SK-N-SH treated with all-trans-retinoic acid at 6 μM for 48 hours (cell line): ENCODE results near the gene TMEM253.

Experiments used
- ATAC-seq: fragments of 200-7000 bp; cut with Tn5 transposase; 3 replicates; pipeline ENCODE4 v1.9.1; 2020; ENCODE audit warnings: mild to moderate bottlenecking, moderate library complexity
- ARNTL ChIP-seq: fragments of 450-650 bp; formaldehyde crosslinking; IDR thresholded peaks from 2 replicates; pipeline ENCODE4 v1.5.0; 2020; ENCODE audit warnings: low read depth, mild to moderate bottlenecking, moderate library complexity, borderline replicate concordance
- BACH2 ChIP-seq: fragments of 250-450 bp; sonication (Bioruptor Pico); IDR thresholded peaks from 2 replicates; pipeline ENCODE4 v1.9.0; 2021; ENCODE audit warnings: mild to moderate bottlenecking, borderline replicate concordance
- CSDC2 ChIP-seq: fragments of 250-450 bp; sonication (Bioruptor Pico); IDR thresholded peaks from 2 replicates; pipeline ENCODE4 v1.5.0; 2020; ENCODE audit warnings: mild to moderate bottlenecking, moderate library complexity
- ESRRG ChIP-seq: fragments of 250-450 bp; sonication (Bioruptor Pico); IDR thresholded peaks from 2 replicates; pipeline ENCODE4 v1.6.1; 2021; ENCODE audit warnings: mild to moderate bottlenecking
- ISL1 ChIP-seq: fragments of 250-450 bp; sonication (Bioruptor Pico); IDR thresholded peaks from 2 replicates; pipeline ENCODE4 v2.1.2; 2022; ENCODE audit warnings: mild to moderate bottlenecking, moderate library complexity
- OSR1 ChIP-seq: fragments of 250-450 bp; sonication (Bioruptor Pico); IDR thresholded peaks from 2 replicates; pipeline ENCODE4 v1.8.0; 2022; ENCODE audit warnings: moderate library complexity, mild to moderate bottlenecking, inconsistent platforms
- PPARA ChIP-seq: fragments of 250-450 bp; sonication (Bioruptor Pico); IDR thresholded peaks from 2 replicates; pipeline ENCODE4 v1.5.0; 2020; ENCODE audit warnings: mild to moderate bottlenecking, borderline replicate concordance
- RARB ChIP-seq: fragments of 250-450 bp; sonication (Bioruptor Pico); IDR thresholded peaks from 2 replicates; pipeline ENCODE4 v1.8.0; 2021; ENCODE audit warnings: mild to moderate bottlenecking, moderate library complexity
- SNAI2 ChIP-seq: fragments of 250-450 bp; sonication (Bioruptor Pico); IDR thresholded peaks from 2 replicates; pipeline ENCODE4 v1.5.0; 2020; ENCODE audit warnings: mild to moderate bottlenecking, moderate library complexity
- TCF4 ChIP-seq: fragments of 250-450 bp; sonication (Bioruptor Pico); IDR thresholded peaks from 2 replicates; pipeline ENCODE4 v1.8.0; 2021; ENCODE audit warnings: mild to moderate bottlenecking, moderate library complexity, borderline replicate concordance
- TOX ChIP-seq: fragments of 250-450 bp; sonication (Bioruptor Pico); IDR thresholded peaks from 2 replicates; pipeline ENCODE4 v1.8.0; 2021; ENCODE audit warnings: mild to moderate bottlenecking, moderate library complexity, borderline replicate concordance
- TSHZ2 ChIP-seq: fragments of 250-450 bp; sonication (Bioruptor Pico); IDR thresholded peaks from 2 replicates; pipeline ENCODE4 v1.5.0; 2020; ENCODE audit warnings: mild to moderate bottlenecking, moderate library complexity
- ZC3H10 ChIP-seq: fragments of 250-450 bp; sonication (Bioruptor Pico); IDR thresholded peaks from 2 replicates; pipeline ENCODE4 v1.5.1; 2021; ENCODE audit warnings: mild to moderate bottlenecking, moderate library complexity
- ZFP30 ChIP-seq: fragments of 450-650 bp; formaldehyde crosslinking; IDR thresholded peaks from 2 replicates; pipeline ENCODE4 v1.5.0; 2022; ENCODE audit warnings: mild to moderate bottlenecking, moderate library complexity
- ZNF70 ChIP-seq: fragments of 450-650 bp; formaldehyde crosslinking; IDR thresholded peaks from 2 replicates; pipeline ENCODE4 v1.5.0; 2020; ENCODE audit warnings: mild to moderate bottlenecking, moderate library complexity
- ZNF8 ChIP-seq: fragments of 450-650 bp; formaldehyde crosslinking; IDR thresholded peaks from 2 replicates; pipeline ENCODE4 v1.5.0; 2020; ENCODE audit warnings: mild to moderate bottlenecking, moderate library complexity
- TF ChIP-seq, protein P1 (sequence below): fragments of 250-450 bp; sonication (Bioruptor Pico); IDR thresholded peaks from 2 replicates; pipeline ENCODE4 v1.5.1; 2021; ENCODE audit warnings: mild to moderate bottlenecking, moderate library complexity
- TF ChIP-seq, protein P2 (sequence below): fragments of 250-450 bp; sonication (Bioruptor Pico); IDR thresholded peaks from 2 replicates; pipeline ENCODE4 v1.8.0; 2020; ENCODE audit warnings: mild to moderate bottlenecking, moderate library complexity, borderline replicate concordance

Gene TMEM253

GRCh38 chr14:21074398-21075272, 26.2 kb upstream of the TMEM253 start:
- no peak for TF ChIP-seq SNAI2 (CRISPR knock-in tag)
- TF ChIP-seq ISL1 (CRISPR knock-in tag), result no peak
- TF ChIP-seq, protein P1, sequence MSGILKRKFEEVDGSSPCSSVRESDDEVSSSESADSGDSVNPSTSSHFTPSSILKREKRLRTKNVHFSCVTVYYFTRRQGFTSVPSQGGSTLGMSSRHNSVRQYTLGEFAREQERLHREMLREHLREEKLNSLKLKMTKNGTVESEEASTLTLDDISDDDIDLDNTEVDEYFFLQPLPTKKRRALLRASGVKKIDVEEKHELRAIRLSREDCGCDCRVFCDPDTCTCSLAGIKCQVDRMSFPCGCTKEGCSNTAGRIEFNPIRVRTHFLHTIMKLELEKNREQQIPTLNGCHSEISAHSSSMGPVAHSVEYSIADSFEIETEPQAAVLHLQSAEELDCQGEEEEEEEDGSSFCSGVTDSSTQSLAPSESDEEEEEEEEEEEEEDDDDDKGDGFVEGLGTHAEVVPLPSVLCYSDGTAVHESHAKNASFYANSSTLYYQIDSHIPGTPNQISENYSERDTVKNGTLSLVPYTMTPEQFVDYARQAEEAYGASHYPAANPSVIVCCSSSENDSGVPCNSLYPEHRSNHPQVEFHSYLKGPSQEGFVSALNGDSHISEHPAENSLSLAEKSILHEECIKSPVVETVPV (CRISPR knock-in tag), result no peak
- TF ChIP-seq ARNTL, result no peak
- TF ChIP-seq CSDC2 (CRISPR knock-in tag), result no peak
- no peak for ATAC-seq

- ATAC-seq, result no peak
Observed at GRCh38 chr14:21075719-21076437, 25.0 kb upstream of the TMEM253 start.

GRCh38 chr14:21077672-21078071, 23.2 kb upstream of the TMEM253 start:
- ATAC-seq, result no peak
- TF ChIP-seq SNAI2 (CRISPR knock-in tag), result no peak

More at GRCh38 chr14:21075719-21076437, 25.0 kb upstream of the TMEM253 start:
- TF ChIP-seq OSR1, result no peak
- no peak for TF ChIP-seq ZNF70 (CRISPR knock-in tag)
- no peak for TF ChIP-seq PPARA (CRISPR knock-in tag)
- no peak for TF ChIP-seq ZNF8 (CRISPR knock-in tag)
- no peak for TF ChIP-seq ISL1 (CRISPR knock-in tag)
- no peak for TF ChIP-seq RARB (CRISPR knock-in tag)
- no peak for TF ChIP-seq TSHZ2 (CRISPR knock-in tag)
- no peak for TF ChIP-seq TCF4
- no peak for TF ChIP-seq ARNTL
- no peak for TF ChIP-seq BACH2
- no peak for TF ChIP-seq ESRRG
- no peak for TF ChIP-seq CSDC2 (CRISPR knock-in tag)
- TF ChIP-seq SNAI2 (CRISPR knock-in tag), result no peak
- TF ChIP-seq, protein P2, sequence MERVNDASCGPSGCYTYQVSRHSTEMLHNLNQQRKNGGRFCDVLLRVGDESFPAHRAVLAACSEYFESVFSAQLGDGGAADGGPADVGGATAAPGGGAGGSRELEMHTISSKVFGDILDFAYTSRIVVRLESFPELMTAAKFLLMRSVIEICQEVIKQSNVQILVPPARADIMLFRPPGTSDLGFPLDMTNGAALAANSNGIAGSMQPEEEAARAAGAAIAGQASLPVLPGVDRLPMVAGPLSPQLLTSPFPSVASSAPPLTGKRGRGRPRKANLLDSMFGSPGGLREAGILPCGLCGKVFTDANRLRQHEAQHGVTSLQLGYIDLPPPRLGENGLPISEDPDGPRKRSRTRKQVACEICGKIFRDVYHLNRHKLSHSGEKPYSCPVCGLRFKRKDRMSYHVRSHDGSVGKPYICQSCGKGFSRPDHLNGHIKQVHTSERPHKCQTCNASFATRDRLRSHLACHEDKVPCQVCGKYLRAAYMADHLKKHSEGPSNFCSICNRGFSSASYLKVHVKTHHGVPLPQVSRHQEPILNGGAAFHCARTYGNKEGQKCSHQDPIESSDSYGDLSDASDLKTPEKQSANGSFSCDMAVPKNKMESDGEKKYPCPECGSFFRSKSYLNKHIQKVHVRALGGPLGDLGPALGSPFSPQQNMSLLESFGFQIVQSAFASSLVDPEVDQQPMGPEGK, result no peak
- TF ChIP-seq, protein P1 (CRISPR knock-in tag), result no peak

GRCh38 chr14:21078287-21078686, 22.6 kb upstream of the TMEM253 start:
- ATAC-seq, result no peak
- TF ChIP-seq TSHZ2 (CRISPR knock-in tag) (no peak), SNAI2 (CRISPR knock-in tag) (no peak), TOX (CRISPR knock-in tag) (no peak), OSR1 (no peak), ISL1 (CRISPR knock-in tag) (no peak), ESRRG (no peak), TCF4 (no peak), ZFP30 (no peak), ARNTL (no peak), ZC3H10 (CRISPR knock-in tag) (no peak), PPARA (CRISPR knock-in tag) (no peak)
- TF ChIP-seq, protein P2, result no peak
- TF ChIP-seq, protein P1 (CRISPR knock-in tag), result no peak
